GM18909 (cell line): ENCODE data around the gene USP17L11.
"Not testable (repeated sequence)": the region's sequence is repeated elsewhere in the genome, so short reads cannot be mapped to it uniquely, and the experiment has no call there.

ENCODE experiments used
- ATAC-seq: cut with Tn5 transposase; IDR thresholded peaks from one replicate; pipeline ENCODE4 v1.9.1; 2021; ENCODE audit warnings: mild to moderate bottlenecking; ENCODE audit not compliant: unreplicated experiment, poor library complexity

The USP17L11 gene

DNA sequence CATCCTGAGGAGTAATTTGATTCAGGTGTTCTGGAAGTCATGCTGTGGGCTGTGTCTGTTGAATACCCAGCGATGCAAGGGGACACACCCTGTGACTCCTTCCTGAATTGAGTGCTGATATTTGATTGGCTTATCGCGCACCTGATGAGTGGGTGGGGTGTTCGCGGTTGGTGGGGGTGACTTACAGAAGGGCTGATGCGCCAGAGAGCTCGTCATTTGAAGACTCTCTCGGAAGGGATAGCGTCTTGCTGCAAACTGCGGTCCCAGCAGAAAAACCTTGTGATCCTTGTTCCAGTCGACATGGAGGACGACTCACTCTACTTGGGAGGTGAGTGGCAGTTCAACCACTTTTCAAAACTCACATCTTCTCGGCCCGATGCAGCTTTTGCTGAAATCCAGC lies at the start of gene USP17L11:
Gene USP17L11 (plus strand): TSS at position 301 of the 400 bp plus-strand sequence. CDS start 0 bp downstream, at position 301.
- not testable (repeated sequence) for ATAC-seq

GRCh38 chr4:9165990-9166389 lies 49.2 kb upstream of the USP17L11 start:
- not testable (repeated sequence) for ATAC-seq

DNA sequence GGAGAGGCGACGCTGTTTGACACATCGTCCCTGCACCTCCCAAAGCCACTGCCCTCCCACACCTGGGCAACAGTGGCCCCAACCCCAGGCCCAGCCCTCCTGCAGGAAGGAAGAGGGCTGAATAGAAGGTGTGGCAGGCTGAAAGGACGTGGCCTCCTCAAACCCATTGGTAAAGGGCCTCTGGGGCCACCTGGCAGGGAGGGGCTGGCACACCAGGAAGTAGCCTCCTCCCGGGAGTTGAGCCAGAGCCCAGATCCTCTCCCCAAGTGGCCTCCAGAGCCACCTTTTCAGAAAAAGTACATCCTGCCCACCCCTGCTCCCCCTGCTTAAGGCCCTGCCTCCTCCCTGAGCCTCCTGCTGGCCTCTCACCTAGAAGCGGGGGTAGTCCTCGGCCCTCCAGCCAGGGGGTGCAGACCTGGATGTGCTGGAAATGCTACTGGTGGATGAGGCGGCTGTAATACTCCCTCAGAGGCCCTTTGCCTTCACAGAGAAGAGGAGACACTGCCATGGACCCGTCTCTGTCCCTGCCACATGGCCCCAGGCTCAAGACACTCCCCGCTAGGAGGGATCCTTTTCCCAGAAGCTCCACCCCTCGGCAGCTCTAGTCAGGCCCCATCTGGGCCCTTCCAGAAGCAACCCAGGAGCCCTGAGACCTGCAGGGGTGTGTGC lies 45.3 kb upstream of the USP17L11 start, which contains the start of gene FAM90A26:
Gene FAM90A26 (plus strand): TSS at position 619 of the 669 bp plus-strand sequence. CDS start 2,764 bp downstream, outside the sequence.
- ATAC-seq: not testable (repeated sequence)

DNA sequence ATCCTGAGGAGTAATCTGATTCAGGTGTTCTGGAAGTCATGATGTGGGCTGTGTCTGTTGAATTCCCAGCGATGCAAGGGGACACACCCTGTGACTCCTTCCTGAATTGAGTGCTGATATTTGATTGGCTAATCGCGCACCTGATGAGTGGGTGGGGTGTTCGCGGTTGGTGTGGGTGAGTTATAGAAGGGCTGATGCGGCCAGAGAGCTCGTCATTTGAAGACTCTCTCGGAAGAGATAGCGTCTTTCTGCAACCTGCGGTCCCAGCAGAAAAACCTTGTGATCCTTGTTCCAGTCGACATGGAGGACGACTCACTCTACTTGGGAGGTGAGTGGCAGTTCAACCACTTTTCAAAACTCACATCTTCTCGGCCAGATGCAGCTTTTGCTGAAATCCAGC lies 4.8 kb upstream of the USP17L11 start, which contains the start of gene USP17L10:
Gene USP17L10 (plus strand): TSS at position 301 of the 400 bp plus-strand sequence. CDS start 0 bp downstream, at position 301.
- ATAC-seq: not testable (repeated sequence)

DNA sequence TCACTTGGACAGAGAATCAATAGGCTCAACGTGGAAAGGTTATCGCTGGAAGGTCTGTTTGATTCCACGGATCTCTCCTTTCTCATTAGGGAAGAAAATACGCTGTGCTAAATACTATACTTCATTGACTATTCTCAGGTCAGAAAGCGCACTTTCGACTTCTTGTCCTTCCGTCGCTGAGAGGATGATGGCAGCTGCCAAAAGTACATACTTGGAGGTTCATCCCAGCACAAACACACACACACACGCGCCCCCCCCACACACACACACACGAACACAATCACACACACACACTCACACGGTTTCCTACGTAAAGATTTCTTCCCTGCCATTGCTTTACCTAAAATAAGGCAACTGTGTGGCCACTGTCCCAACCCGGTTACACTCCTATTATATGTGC lies 504 bp upstream of the USP17L11 start:
- not testable (repeated sequence) for ATAC-seq

GRCh38 chr4:9219852-9220251 lies 4.6 kb downstream of the USP17L11 start, which contains the start of gene USP17L12:
Gene USP17L12, plus strand, starts transcription at chr4:9220152. Its CDS starts 0 bp downstream, at chr4:9220152.
- not testable (repeated sequence) for ATAC-seq

GRCh38 chr4:9224596-9224995 lies 9.4 kb downstream of the USP17L11 start, which contains the start of gene USP17L13:
Gene USP17L13, plus strand, starts transcription at chr4:9224896. Its CDS starts 0 bp downstream, at chr4:9224896.
- ATAC-seq: not testable (repeated sequence)

DNA sequence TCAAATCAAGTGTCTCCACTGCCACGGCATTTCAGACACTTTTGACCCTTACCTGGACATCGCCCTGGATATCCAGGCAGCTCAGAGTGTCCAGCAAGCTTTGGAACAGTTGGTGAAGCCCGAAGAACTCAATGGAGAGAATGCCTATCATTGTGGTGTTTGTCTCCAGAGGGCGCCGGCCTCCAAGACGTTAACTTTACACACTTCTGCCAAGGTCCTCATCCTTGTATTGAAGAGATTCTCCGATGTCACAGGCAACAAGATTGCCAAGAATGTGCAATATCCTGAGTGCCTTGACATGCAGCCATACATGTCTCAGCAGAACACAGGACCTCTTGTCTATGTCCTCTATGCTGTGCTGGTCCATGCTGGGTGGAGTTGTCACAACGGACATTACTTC lies 15.0 kb downstream of the USP17L11 start:
- ATAC-seq: not testable (repeated sequence)

DNA sequence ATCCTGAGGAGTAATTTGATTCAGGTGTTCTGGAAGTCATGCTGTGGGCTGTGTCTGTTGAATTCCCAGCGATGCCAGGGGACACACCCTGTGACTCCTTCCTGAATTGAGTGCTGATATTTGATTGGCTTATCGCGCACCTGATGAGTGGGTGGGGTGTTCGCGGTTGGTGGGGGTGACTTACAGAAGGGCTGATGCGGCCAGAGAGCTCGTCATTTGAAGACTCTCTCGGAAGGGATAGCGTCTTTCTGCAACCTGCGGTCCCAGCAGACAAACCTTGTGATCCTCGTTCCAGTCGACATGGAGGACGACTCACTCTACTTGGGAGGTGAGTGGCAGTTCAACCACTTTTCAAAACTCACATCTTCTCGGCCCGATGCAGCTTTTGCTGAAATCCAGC lies 18.9 kb downstream of the USP17L11 start, which contains the start of gene USP17L15:
Gene USP17L15 (plus strand): TSS at position 301 of the 400 bp plus-strand sequence. CDS start 0 bp downstream, at position 301.
- not testable (repeated sequence) for ATAC-seq

GRCh38 chr4:9238461-9238860 lies 23.3 kb downstream of the USP17L11 start:
- not testable (repeated sequence) for ATAC-seq

DNA sequence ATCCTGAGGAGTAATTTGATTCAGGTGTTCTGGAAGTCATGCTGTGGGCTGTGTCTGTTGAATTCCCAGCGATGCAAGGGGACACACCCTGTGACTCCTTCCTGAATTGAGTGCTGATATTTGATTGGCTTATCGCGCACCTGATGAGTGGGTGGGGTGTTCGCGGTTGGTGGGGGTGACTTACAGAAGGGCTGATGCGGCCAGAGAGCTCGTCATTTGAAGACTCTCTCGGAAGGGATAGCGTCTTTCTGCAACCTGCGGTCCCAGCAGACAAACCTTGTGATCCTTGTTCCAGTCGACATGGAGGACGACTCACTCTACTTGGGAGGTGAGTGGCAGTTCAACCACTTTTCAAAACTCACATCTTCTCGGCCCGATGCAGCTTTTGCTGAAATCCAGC lies 28.4 kb downstream of the USP17L11 start, which contains the start of gene USP17L17:
Gene USP17L17 (plus strand): TSS at position 301 of the 400 bp plus-strand sequence. CDS start 0 bp downstream, at position 301.
- ATAC-seq: not testable (repeated sequence)

- not testable (repeated sequence) for ATAC-seq
Measured at GRCh38 chr4:9247953-9248680, 32.9 kb downstream of the USP17L11 start, which contains the start of gene USP17L18. Gene USP17L18, plus strand, starts transcription at chr4:9248630. Its CDS starts 0 bp downstream, at chr4:9248630.

DNA sequence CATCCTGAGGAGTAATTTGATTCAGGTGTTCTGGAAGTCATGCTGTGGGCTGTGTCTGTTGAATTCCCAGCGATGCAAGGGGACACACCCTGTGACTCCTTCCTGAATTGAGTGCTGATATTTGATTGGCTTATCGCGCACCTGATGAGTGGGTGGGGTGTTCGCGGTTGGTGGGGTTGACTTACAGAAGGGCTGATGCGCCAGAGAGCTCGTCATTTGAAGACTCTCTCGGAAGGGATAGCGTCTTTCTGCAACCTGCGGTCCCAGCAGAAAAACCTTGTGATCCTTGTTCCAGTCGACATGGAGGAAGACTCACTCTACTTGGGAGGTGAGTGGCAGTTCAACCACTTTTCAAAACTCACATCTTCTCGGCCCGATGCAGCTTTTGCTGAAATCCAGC lies 37.9 kb downstream of the USP17L11 start, which contains the start of gene USP17L19:
Gene USP17L19 (plus strand): TSS at position 301 of the 400 bp plus-strand sequence. CDS start 0 bp downstream, at position 301.
- not testable (repeated sequence) for ATAC-seq

DNA sequence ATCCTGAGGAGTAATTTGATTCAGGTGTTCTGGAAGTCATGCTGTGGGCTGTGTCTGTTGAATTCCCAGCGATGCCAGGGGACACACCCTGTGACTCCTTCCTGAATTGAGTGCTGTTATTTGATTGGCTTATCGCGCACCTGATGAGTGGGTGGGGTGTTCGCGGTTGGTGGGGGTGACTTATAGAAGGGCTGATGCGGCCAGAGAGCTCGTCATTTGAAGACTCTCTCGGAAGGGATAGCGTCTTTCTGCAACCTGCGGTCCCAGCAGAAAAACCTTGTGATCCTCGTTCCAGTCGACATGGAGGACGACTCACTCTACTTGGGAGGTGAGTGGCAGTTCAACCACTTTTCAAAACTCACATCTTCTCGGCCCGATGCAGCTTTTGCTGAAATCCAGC lies 42.6 kb downstream of the USP17L11 start, which contains the start of gene USP17L20:
Gene USP17L20 (plus strand): TSS at position 301 of the 400 bp plus-strand sequence. CDS start 0 bp downstream, at position 301.
- ATAC-seq: not testable (repeated sequence)

DNA sequence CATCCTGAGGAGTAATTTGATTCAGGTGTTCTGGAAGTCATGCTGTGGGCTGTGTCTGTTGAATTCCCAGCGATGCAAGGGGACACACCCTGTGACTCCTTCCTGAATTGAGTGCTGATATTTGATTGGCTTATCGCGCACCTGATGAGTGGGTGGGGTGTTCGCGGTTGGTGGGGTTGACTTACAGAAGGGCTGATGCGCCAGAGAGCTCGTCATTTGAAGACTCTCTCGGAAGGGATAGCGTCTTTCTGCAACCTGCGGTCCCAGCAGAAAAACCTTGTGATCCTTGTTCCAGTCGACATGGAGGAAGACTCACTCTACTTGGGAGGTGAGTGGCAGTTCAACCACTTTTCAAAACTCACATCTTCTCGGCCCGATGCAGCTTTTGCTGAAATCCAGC lies 47.4 kb downstream of the USP17L11 start, which contains the start of gene USP17L21:
Gene USP17L21 (plus strand): TSS at position 301 of the 400 bp plus-strand sequence. CDS start 0 bp downstream, at position 301.
- not testable (repeated sequence) for ATAC-seq
